NCI-H748 (cell line): ENCODE measurements around the gene TCN1.
"Not testable (repeated sequence)": the region's sequence is repeated elsewhere in the genome, so short reads cannot be mapped to it uniquely, and the experiment has no call there.

ENCODE experiments used
- DNase-seq: peaks from one replicate; lab custom pipeline; 2025; ENCODE audit not compliant: unreplicated experiment; lab: John Stamatoyannopoulos, UW

Gene TCN1

GRCh38 chr11:59866397-59866796 is at the start of gene TCN1:
Gene TCN1 (minus strand): TSS chr11:59866487. CDS start chr11:59866470, 17 bp downstream.
- no peak for DNase-seq

DNA sequence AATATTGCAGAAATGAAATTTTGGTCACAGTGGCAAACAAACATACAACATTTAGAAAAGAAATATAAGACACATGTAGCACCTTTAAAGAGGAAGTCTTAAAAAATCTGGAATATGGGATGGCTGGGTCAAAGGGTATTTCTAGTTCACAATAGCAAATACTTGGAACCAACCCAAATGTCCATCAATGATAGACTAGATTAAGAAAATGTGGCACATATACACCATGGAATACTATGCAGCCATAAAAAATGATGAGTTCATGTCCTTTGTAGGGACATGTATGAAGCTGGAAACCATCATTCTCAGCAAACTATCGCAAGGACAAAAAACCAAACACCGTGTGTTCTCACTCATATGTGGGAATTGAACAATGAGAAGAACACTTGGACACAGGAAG is 37.3 kb upstream of the TCN1 start:
- DNase-seq: not testable (repeated sequence)

DNA sequence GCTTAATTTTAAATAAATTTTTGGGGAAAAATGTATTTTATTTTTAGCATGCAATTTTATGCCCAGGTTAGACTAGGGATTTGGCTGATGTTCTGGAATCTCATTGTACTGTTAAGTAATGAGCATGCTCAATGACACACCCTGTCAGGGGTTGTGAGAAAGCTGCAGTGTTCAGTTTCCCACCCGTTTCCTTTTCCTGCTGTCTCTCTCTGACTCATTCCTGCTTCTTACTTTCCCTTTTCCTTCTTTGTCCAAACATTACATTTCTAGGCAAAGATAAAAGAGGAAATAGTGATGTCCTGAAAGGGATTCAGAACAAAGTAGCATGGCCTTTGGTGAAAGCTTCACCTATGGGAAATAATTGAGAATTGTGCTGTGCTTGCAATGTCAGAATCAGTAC is 35.0 kb upstream of the TCN1 start:
- no peak for DNase-seq

DNA sequence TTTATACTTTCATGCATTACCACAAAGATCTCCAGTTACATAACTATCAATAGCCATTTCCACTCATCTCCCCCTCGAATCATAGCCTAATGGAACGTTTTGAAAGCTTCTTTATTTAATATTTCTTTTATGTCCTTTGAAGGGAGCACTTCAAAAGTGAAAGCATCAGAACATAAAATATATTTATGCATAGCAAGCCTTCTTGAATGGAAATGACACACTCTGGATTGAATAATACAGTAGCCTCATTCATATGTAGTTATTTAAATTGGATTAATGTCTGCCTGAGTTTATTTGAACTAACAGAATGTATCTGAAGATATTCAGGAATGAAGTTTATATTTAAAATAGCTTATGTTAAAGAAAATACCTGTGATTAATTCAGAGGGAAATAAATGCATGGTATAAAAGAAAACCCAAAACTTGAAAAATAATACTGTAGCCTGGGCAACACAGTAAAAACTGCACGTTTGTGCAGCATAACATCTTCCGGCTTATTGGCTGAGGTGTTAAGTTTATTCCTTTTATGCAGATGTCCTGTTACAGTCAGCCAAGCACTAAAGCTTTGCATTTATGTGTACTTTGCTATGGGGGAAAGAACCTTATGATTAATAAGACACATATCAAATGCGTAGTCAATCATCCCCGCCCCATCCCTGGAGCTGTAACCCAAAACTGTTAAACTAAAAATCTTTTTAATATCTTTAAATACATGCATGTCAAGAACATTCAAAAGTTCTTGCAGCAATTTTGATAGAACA is 34.3 kb upstream of the TCN1 start:
- DNase-seq: no peak

DNA sequence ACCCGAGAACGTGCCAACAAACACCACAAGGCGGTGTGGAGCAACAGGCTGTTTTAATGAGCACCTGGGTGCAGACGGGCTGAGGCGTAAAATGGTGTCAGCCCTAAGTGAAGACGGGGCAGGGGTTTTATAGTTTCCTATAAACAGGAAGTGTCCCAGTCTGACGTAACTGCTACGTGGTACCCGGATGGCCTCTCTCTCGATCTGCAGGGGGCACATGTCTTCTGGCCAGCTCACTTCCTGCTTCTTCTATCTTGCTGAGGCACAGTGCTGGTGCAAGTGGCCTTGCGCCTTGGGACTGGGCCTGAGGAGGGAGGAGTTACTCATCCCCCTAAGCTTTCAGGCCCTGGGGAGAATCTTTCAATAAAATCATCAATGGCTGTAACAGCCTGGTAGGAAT is 33.2 kb upstream of the TCN1 start:
- DNase-seq: peak; percentile 27

DNA sequence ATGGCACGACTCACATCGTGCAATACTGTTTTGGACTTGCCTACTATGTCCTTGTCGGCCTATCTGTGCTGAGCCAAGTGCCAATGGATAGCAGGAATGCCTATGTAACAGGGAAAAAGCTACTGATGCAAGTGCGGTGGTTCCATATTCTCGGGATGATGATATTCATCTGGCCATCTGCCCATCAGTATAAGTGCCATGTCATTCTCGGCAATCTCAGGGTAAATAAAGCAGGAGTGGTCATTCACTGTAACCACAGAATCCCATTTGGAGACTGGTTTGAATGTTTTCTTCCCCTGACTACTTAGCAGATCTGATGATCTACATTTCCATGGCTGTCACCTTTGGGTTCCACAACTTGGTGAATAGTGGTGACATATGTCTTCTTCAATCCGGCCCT is 32.4 kb upstream of the TCN1 start:
- DNase-seq: no peak

GRCh38 chr11:59898046-59898445 is 31.8 kb upstream of the TCN1 start:
- DNase-seq: no peak

DNA sequence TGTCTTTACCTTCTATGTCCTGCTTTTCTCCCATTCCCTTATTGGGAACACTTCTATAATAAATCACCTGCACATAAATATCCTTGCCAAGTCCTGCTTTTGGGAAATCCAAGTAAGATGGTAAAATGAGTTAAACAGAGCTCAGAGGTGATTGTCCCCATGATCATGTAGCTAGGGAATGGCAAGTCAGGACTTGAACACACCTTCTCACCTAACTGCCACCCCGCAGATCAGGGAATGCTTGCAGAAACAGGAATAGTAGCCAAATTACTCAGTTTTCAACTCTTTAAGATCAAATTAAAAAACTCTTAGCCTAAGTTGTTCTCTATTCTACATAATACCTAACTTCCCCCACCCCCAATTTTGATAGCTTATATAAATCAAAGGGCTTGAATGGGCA is 28.3 kb upstream of the TCN1 start:
- no peak for DNase-seq

- no peak for DNase-seq
Measured at GRCh38 chr11:59891781-59892181, 25.5 kb upstream of the TCN1 start.

DNA sequence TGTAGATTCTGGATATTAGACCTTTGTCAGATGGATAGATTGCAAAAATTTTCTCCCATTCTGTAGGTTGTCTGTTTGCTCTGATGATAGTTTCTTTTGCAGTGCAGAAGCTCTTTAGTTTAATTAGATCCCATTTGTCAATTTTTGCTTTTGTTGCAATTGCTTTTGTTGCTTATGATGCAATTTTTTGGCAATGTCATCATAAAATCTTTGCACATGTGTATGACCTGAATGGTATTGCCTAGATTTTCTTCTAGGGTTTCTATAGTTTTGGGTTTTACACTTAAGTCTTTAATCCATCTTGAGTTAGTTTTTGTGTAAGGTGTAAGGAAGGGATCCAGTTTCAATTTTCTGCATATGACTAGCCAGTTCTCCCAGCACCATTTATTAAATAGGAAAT is 20.9 kb upstream of the TCN1 start:
- not testable (repeated sequence) for DNase-seq

- no peak for DNase-seq
Measured at GRCh38 chr11:59883597-59883996, 17.3 kb upstream of the TCN1 start.

- DNase-seq: no peak
Measured at GRCh38 chr11:59879567-59879966, 13.3 kb upstream of the TCN1 start.

GRCh38 chr11:59878575-59878974 is 12.3 kb upstream of the TCN1 start, which contains the start of gene OOSP3:
Gene OOSP3 (plus strand): TSS chr11:59878782. CDS start chr11:59878809, 27 bp downstream.
- DNase-seq: no peak

DNA sequence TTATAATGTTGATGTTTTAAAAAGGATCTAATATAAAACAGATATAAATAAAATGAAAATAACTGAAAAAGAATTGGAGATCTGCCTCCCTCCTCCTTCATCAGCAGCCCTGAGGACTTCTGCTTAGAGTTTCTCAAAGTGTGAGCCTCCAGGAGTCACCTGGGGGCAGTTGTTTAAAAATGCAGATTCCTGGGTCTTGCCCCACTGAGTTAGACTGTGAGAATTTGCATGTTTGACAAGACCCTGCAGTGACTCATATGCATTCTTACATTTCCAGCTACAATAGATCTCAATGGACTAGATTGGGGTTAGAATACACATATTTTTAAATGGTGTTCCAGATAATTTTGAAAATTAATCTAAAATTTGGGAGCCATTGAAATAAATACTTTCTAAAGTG is 11.5 kb upstream of the TCN1 start:
- no peak for DNase-seq

DNA sequence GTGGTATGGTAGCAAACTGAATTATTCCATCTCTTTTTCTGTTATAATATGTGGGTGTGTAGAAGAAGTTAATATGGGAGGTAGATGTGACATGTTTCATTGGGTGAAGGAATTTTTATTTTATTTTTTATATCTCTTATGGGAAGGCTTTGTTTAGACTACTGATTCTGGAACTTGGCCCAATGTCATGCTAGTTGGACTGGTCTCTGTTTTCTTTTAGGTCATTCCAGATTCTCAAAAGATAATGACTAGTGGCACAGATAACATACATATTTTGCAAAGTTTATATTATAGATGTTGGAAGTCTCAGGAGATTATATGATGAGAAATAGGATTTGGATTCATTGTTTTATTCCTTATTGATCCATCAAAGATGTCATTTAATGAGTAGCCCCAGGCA is 11.0 kb upstream of the TCN1 start:
- no peak for DNase-seq

GRCh38 chr11:59875856-59876519 is 9.7 kb upstream of the TCN1 start:
- no peak for DNase-seq

DNA sequence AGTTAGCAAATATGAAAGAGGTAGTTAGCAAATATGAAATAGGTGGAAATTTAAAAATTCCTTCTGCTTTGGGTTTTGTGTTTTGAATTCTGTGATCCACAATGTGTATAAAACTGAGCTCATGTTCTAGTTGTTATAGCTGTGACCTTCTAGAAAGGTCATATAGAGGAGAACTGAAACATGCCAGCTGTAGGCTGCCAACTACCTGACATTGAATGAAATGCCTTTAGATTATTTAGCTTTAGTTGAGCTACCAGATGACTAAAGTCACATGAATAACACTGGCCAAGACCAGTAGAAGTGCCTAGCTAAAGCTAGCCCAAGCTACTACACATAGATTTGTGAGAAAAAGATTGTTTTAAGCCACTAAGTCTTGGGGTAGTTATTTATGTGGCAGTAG is 5.8 kb upstream of the TCN1 start:
- DNase-seq: no peak

- no peak for DNase-seq
Measured at GRCh38 chr11:59867946-59868345, 1.7 kb upstream of the TCN1 start.

GRCh38 chr11:59866836-59867235 is 549 bp upstream of the TCN1 start:
- DNase-seq: no peak

GRCh38 chr11:59865031-59865430 is 1.3 kb downstream of the TCN1 start:
- no peak for DNase-seq

DNA sequence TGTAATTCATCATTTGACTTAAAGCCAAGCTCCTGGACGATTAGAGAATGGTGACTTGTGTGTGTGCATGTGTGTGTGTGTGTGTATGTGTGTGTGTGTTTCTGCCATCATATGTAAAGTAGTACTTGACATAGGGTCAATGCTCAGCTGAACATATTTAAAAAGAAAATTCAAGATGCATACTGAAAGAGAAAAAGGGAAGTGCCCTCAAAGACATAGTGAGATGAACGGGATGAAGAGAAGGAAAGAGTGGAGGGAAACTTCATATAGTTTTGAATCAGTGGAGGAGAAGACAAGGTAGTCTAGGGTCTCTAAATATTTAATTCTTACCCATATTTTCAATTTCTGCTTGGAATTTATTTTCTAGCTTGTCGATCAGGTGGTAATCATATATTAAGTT is 4.0 kb downstream of the TCN1 start:
- no peak for DNase-seq

GRCh38 chr11:59859673-59860072 is 6.6 kb downstream of the TCN1 start:
- DNase-seq: no peak
